NCI-H526 (cell line): ENCODE data around the gene NOS1AP.

Experiments used
- DNase-seq, 2 experiments: peaks; one replicate each; lab custom pipeline; 2025; lab: John Stamatoyannopoulos, UW

Gene NOS1AP

GRCh38 chr1:162088281-162088969, 18.9 kb downstream of the NOS1AP start:
- no peak for DNase-seq

GRCh38 chr1:162089748-162090147, 20.3 kb downstream of the NOS1AP start:
- no peak for DNase-seq

- no peak for DNase-seq
These were observed 20.9 kb downstream of the NOS1AP start for GRCh38 chr1:162090378-162090777.

GRCh38 chr1:162091681-162092524, 22.4 kb downstream of the NOS1AP start:
- no peak for DNase-seq

- no peak for DNase-seq
These were observed 23.6 kb downstream of the NOS1AP start for GRCh38 chr1:162093095-162093494.

GRCh38 chr1:162094271-162094670, 24.8 kb downstream of the NOS1AP start:
- no peak for DNase-seq

- no peak for DNase-seq
These were observed 25.2 kb downstream of the NOS1AP start for GRCh38 chr1:162094723-162095122.

- DNase-seq = no peak
These were observed 38.4 kb downstream of the NOS1AP start for GRCh38 chr1:162107911-162108310.

GRCh38 chr1:162108426-162108825, 38.9 kb downstream of the NOS1AP start:
- no peak for DNase-seq

- no peak for DNase-seq
These were observed 41.4 kb downstream of the NOS1AP start for GRCh38 chr1:162110910-162111309.

GRCh38 chr1:162111572-162111971, 42.1 kb downstream of the NOS1AP start:
- DNase-seq = no peak

GRCh38 chr1:162113419-162113818, 43.9 kb downstream of the NOS1AP start:
- no peak for DNase-seq

- no peak for DNase-seq
These were observed 47.7 kb downstream of the NOS1AP start for GRCh38 chr1:162117039-162117774.

GRCh38 chr1:162118063-162118462, 48.6 kb downstream of the NOS1AP start:
- DNase-seq = no peak

- DNase-seq = no peak
These were observed 59.3 kb downstream of the NOS1AP start for GRCh38 chr1:162128693-162129356.

- DNase-seq = no peak
These were observed 60.8 kb downstream of the NOS1AP start for GRCh38 chr1:162130308-162130707.

- DNase-seq = no peak
These were observed 62.2 kb downstream of the NOS1AP start for GRCh38 chr1:162131400-162132321.

- DNase-seq = no peak
These were observed 64.1 kb downstream of the NOS1AP start for GRCh38 chr1:162133566-162133965.

- DNase-seq = no peak
These were observed 65.2 kb downstream of the NOS1AP start for GRCh38 chr1:162134646-162135045.

GRCh38 chr1:162135271-162135775, 65.8 kb downstream of the NOS1AP start:
- DNase-seq = no peak

- DNase-seq = no peak
These were observed 67.3 kb downstream of the NOS1AP start for GRCh38 chr1:162136760-162137159.
